Measurements from ENCODE around the gene CCDC85B. TPM values are rescaled to one million over a fixed set of nuclear protein-coding genes. Genes with fewer than 3 reads are reported as not detected.

The CCDC85B gene
- total RNA-seq, 1 experiment from 2014 or later: 20.8 TPM

GRCh38 chr11:65871811-65872548 is 18.5 kb upstream of the CCDC85B start:
- no peaks in the 10 kb centered on the region for H3K27me3 Mint-ChIP-seq (ENCODE audit: insufficient read depth, unreplicated experiment)
- DNase-seq (ENCODE audit: unreplicated experiment): no peak
- CTCF ChIA-PET: interaction anchor here (1.3 to 4.5 kb wide), 4 partner anchors 12 to 173 kb away, joined by 4 to 41 read pairs (median 11); partner anchors contain the start of gene MUS81
- H3K9me3 Mint-ChIP-seq (ENCODE audit: unreplicated experiment): no peaks in the 10 kb centered on the region
- H3K27ac Mint-ChIP-seq (ENCODE audit: low read depth, unreplicated experiment): no peak overlapping the region
- POLR2A ChIA-PET: interaction anchor here (0.6 to 4.6 kb wide), 9 partner anchors 12 to 269 kb away, joined by 3 to 57 read pairs (median 3); partner anchors contain the start of genes CATSPER1, CCDC85B, CFL1 and FIBP
- peaks cover 5% of the 10 kb centered on the region for H3K36me3 Mint-ChIP-seq (ENCODE audit: insufficient read depth, unreplicated experiment)
- H3K4me1 Mint-ChIP-seq (ENCODE audit: insufficient read depth, unreplicated experiment): peaks cover 7% of the 10 kb centered on the region
- intact Hi-C loops (cut with micrococcal nuclease): no loop called here
- BruUV-seq (replicated peaks): no TSS peak
- peak overlapping the region; percentile 14 for H3K4me3 Mint-ChIP-seq (ENCODE audit: unreplicated experiment)
- TF ChIP-seq CTCF (IDR thresholded peaks at IDR 0.05; ENCODE audit: unreplicated experiment): no peak

- BruUV-seq (replicated peaks): no TSS peak
- TF ChIP-seq CTCF (IDR thresholded peaks at IDR 0.05; ENCODE audit: unreplicated experiment): no peak
- peaks cover 7% of the 10 kb centered on the region for H3K4me1 Mint-ChIP-seq (ENCODE audit: insufficient read depth, unreplicated experiment)
- peak within 1 kb of the TSS; percentile 78 for H3K4me3 Mint-ChIP-seq (ENCODE audit: unreplicated experiment)
- DNase-seq (ENCODE audit: unreplicated experiment): no peak
- CTCF ChIA-PET: interaction anchor here (1.8 to 4.5 kb wide), 3 partner anchors 12 to 13 kb away, joined by 15 to 41 read pairs (median 20); partner anchors contain the start of gene MUS81
- no peaks in the 10 kb centered on the region for H3K9me3 Mint-ChIP-seq (ENCODE audit: unreplicated experiment)
- POLR2A ChIA-PET: interaction anchor here (0.7 to 4.6 kb wide), 7 partner anchors 13 to 258 kb away, joined by 3 to 57 read pairs (median 4); partner anchors contain the start of genes CATSPER1, CCDC85B, CFL1 and FIBP
- intact Hi-C loops (cut with micrococcal nuclease): no loop called here
- H3K27ac Mint-ChIP-seq (ENCODE audit: low read depth, unreplicated experiment): peak within 1 kb of the TSS; percentile 87
- no peaks in the 10 kb centered on the region for H3K27me3 Mint-ChIP-seq (ENCODE audit: insufficient read depth, unreplicated experiment)
- H3K36me3 Mint-ChIP-seq (ENCODE audit: insufficient read depth, unreplicated experiment): no peaks in the 10 kb centered on the region
These were observed 17.7 kb upstream of the CCDC85B start, which contains the start of gene EFEMP2 for GRCh38 chr11:65872586-65873317. Gene EFEMP2 (minus strand): TSS chr11:65872800. CDS start chr11:65872354, 446 bp downstream.

- no peaks in the 10 kb centered on the region for H3K9me3 Mint-ChIP-seq (ENCODE audit: unreplicated experiment)
- peak overlapping the region; percentile 87 for H3K27ac Mint-ChIP-seq (ENCODE audit: low read depth, unreplicated experiment)
- H3K4me3 Mint-ChIP-seq (ENCODE audit: unreplicated experiment): peak overlapping the region; percentile 78
- peaks cover 7% of the 10 kb centered on the region for H3K4me1 Mint-ChIP-seq (ENCODE audit: insufficient read depth, unreplicated experiment)
- no peaks in the 10 kb centered on the region for H3K36me3 Mint-ChIP-seq (ENCODE audit: insufficient read depth, unreplicated experiment)
- POLR2A ChIA-PET: interaction anchor here (0.6 to 2.2 kb wide), 10 partner anchors 11 to 487 kb away, joined by 3 to 18 read pairs (median 4); partner anchors contain the start of genes C11orf68, CCDC85B, CFL1 and FIBP
- DNase-seq (ENCODE audit: unreplicated experiment): peak; percentile 92
- no peaks in the 10 kb centered on the region for H3K27me3 Mint-ChIP-seq (ENCODE audit: insufficient read depth, unreplicated experiment)
- intact Hi-C loops (cut with micrococcal nuclease): no loop called here
- BruUV-seq (replicated peaks): no TSS peak
- no peak for TF ChIP-seq CTCF (IDR thresholded peaks at IDR 0.05; ENCODE audit: unreplicated experiment)
- CTCF ChIA-PET: interaction anchor here (0.6 to 2.1 kb wide), 7 partner anchors 11 to 162 kb away, joined by 3 to 20 read pairs (median 4); partner anchors contain the start of genes CCDC85B, FIBP, KAT5 and MUS81
These were observed 16.9 kb upstream of the CCDC85B start for GRCh38 chr11:65873318-65874156.

Data from MCF 10A (cell line).